H1 (cell line): ENCODE results near the gene OR1S1. TPM values are rescaled to one million over a fixed set of nuclear protein-coding genes. Genes with fewer than 3 reads are reported as not detected.

Experiments used
- CTCF ChIA-PET: fragments of 300-600 bp; sonication (Branson Sonifier 250); formaldehyde crosslinking; loops from one replicate; lab custom pipeline; 2021; ENCODE audit not compliant: partially characterized antibody; lab: Charles Lee
- POLR2A ChIA-PET: fragments of 300-600 bp; sonication (Branson Sonifier 250); formaldehyde crosslinking; loops from one replicate; lab custom pipeline; 2021; ENCODE audit warnings: inconsistent platforms; ENCODE audit not compliant: partially characterized antibody; lab: Charles Lee
- DNase-seq, 2 experiments: peaks; one replicate each; pipeline versions ENCODE4 v3.0.0 to v3.0.0-alpha.2; 2010 to 2022; ENCODE audit warnings: low spot score in 2 of 2, low read depth in 1 of 2, mixed read lengths in 1 of 2
- FAIRE-seq: peaks from 2 replicates; lab custom pipeline; 2011; peaks lifted over from hg19 to GRCh38; lab: Jason Lieb, UNC
- H2AFZ ChIP-seq: 2 replicates; pipeline ENCODE4 v1.8.1; 2012; ENCODE audit warnings: low read length, inconsistent platforms
- H2AK5ac ChIP-seq: 2 replicates; pipeline ENCODE4 v1.6.1; 2013; ENCODE audit warnings: low read depth, low read length
- H2BK120ac ChIP-seq: replicated peaks from 2 replicates; pipeline ENCODE3; 2013; ENCODE audit warnings: low read depth, low read length, inconsistent platforms
- H2BK12ac ChIP-seq: 2 replicates; pipeline ENCODE4 v1.6.1; 2013; ENCODE audit warnings: low read depth, low read length
- H2BK15ac ChIP-seq: 2 replicates; pipeline ENCODE4 v1.6.1; 2013; ENCODE audit warnings: low read length
- H2BK20ac ChIP-seq: 2 replicates; pipeline ENCODE4 v1.6.1; 2013; ENCODE audit warnings: low read length
- H2BK5ac ChIP-seq: 2 replicates; pipeline ENCODE4 v1.6.1; 2013; ENCODE audit warnings: low read depth, low read length
- H3K14ac ChIP-seq: 2 replicates; pipeline ENCODE4 v1.6.1; 2013; ENCODE audit warnings: inconsistent platforms; ENCODE audit not compliant: insufficient read length
- H3K18ac ChIP-seq: 2 replicates; pipeline ENCODE4 v1.6.1; 2013; ENCODE audit warnings: low read length; ENCODE audit errors: extremely low read depth
- H3K23ac ChIP-seq: 2 replicates; pipeline ENCODE4 v1.6.1; 2013; ENCODE audit warnings: inconsistent platforms; ENCODE audit not compliant: insufficient read length
- H3K23me2 ChIP-seq: 2 replicates; pipeline ENCODE4 v1.6.1; 2013; ENCODE audit warnings: low read depth, low read length
- H3K27ac ChIP-seq: 2 replicates; pipeline ENCODE4 v1.6.1; 2011; ENCODE audit warnings: low read depth, low read length, inconsistent platforms
- H3K27me3 ChIP-seq, 4 experiments: replicated peaks in 1 of 4; 1 replicate in 1 of 4; 2 replicates in 3 of 4; pipeline versions ENCODE4 v1.6.1 to v1.8.1; 2011 to 2013; ENCODE audit warnings: low read length in 3 of 4, mild to moderate bottlenecking in 3 of 4, inconsistent platforms in 2 of 4, mixed read lengths in 2 of 4, moderate library complexity in 1 of 4; ENCODE audit not compliant: control insufficient read depth in 3 of 4, insufficient read depth in 3 of 4; ENCODE audit errors: extremely low read depth in 1 of 4
- H3K36me3 ChIP-seq, 4 experiments: 2 replicates each; pipeline versions ENCODE4 v1.6.1 to v1.8.1; 2011 to 2013; ENCODE audit warnings: mild to moderate bottlenecking in 4 of 4, low read length in 3 of 4, moderate library complexity in 2 of 4, control low read depth in 1 of 4, inconsistent platforms in 1 of 4; ENCODE audit not compliant: insufficient read depth in 4 of 4, control insufficient read depth in 2 of 4
- H3K4ac ChIP-seq: replicated peaks from 2 replicates; pipeline ENCODE3; 2013; ENCODE audit warnings: low read length, low read depth, mixed read lengths, inconsistent platforms; ENCODE audit not compliant: insufficient read length
- H3K4me1 ChIP-seq, 4 experiments: replicated peaks in 1 of 4; 1 replicate in 1 of 4; 2 replicates in 3 of 4; pipeline versions ENCODE4 v1.6.1 to v1.8.1; 2011 to 2013; ENCODE audit warnings: low read length in 3 of 4, inconsistent platforms in 2 of 4, mixed read lengths in 1 of 4; ENCODE audit not compliant: insufficient read depth in 4 of 4, control insufficient read depth in 3 of 4
- H3K4me2 ChIP-seq, 2 experiments: 2 replicates each; pipeline versions ENCODE4 v1.6.1 to v1.8.1; 2011 to 2013; ENCODE audit warnings: low read depth in 2 of 2, low read length in 2 of 2, control low read depth in 1 of 2, inconsistent platforms in 1 of 2, mild to moderate bottlenecking in 1 of 2; ENCODE audit not compliant: insufficient read depth in 1 of 2
- H3K4me3 ChIP-seq, 4 experiments: fragments of 200-600, 300-600 bp in 1 of 4; sonication (generic), shearing (Covaris generic), sonication (Bioruptor Twin) in 1 of 4; 2 replicates each; pipeline versions ENCODE4 v1.5.1 to v1.8.1; 2011 to 2016; ENCODE audit warnings: low read length in 4 of 4, low read depth in 3 of 4, control low read depth in 2 of 4, inconsistent platforms in 2 of 4, mild to moderate bottlenecking in 2 of 4, mixed read lengths in 1 of 4, moderate library complexity in 1 of 4; ENCODE audit not compliant: insufficient read depth in 2 of 4; ENCODE audit errors: extremely low read depth in 1 of 4
- H3K56ac ChIP-seq: replicated peaks from 2 replicates; pipeline ENCODE3; 2013; ENCODE audit warnings: low read depth, mild to moderate bottlenecking, mixed read lengths, low read length, inconsistent platforms; ENCODE audit not compliant: insufficient read length
- H3K79me1 ChIP-seq: 2 replicates; pipeline ENCODE4 v1.6.1; 2013; ENCODE audit warnings: low read depth, low read length, control low read depth
- H3K79me2 ChIP-seq, 2 experiments: 2 replicates each; pipeline versions ENCODE4 v1.6.1 to v1.8.1; 2012 to 2013; ENCODE audit warnings: low read length in 2 of 2, mild to moderate bottlenecking in 2 of 2, inconsistent platforms in 1 of 2; ENCODE audit not compliant: insufficient read depth in 2 of 2, control insufficient read depth in 1 of 2
- H3K9ac ChIP-seq, 4 experiments: replicated peaks in 1 of 4; 1 replicate in 1 of 4; 2 replicates in 3 of 4; pipeline versions ENCODE4 v1.6.1 to v1.8.1; 2011 to 2013; ENCODE audit warnings: low read depth in 3 of 4, low read length in 3 of 4, control low read depth in 2 of 4, mild to moderate bottlenecking in 2 of 4, moderate library complexity in 2 of 4, inconsistent platforms in 1 of 4; ENCODE audit errors: extremely low read depth in 1 of 4
- H3K9me3 ChIP-seq, 2 experiments: 2 replicates each; pipeline versions ENCODE4 v1.6.1 to v1.8.1; 2012 to 2013; ENCODE audit warnings: mild to moderate bottlenecking in 2 of 2, moderate library complexity in 2 of 2, control low read depth in 1 of 2, inconsistent platforms in 1 of 2, low read depth in 1 of 2, low read length in 1 of 2, mixed read lengths in 1 of 2; ENCODE audit not compliant: insufficient read depth in 2 of 2
- H4K20me1 ChIP-seq, 2 experiments: replicated peaks in 1 of 2; 2 replicates each; pipeline versions ENCODE3 to v1.8.1; 2011 to 2013; ENCODE audit warnings: inconsistent platforms in 2 of 2, low read length in 2 of 2, mild to moderate bottlenecking in 1 of 2; ENCODE audit not compliant: insufficient read depth in 2 of 2, control insufficient read depth in 1 of 2
- H4K5ac ChIP-seq: 2 replicates; pipeline ENCODE4 v1.6.1; 2013; ENCODE audit warnings: low read length, low read depth, mixed read lengths, inconsistent platforms; ENCODE audit not compliant: insufficient read length
- H4K8ac ChIP-seq: 2 replicates; pipeline ENCODE4 v1.8.0; 2013; ENCODE audit warnings: mild to moderate bottlenecking, moderate library complexity, low read length, inconsistent platforms; ENCODE audit not compliant: insufficient read depth; ENCODE audit errors: extremely low read depth
- H4K91ac ChIP-seq: replicated peaks from 2 replicates; pipeline ENCODE3; 2013; ENCODE audit warnings: low read length, mixed read lengths, inconsistent platforms; ENCODE audit not compliant: insufficient read length
- JUN ChIP-seq: IDR thresholded peaks from 2 replicates; pipeline ENCODE4 v1.6.1; 2011; ENCODE audit warnings: low read depth, mild to moderate bottlenecking, improper control_type of control experiment, low read length
- SP2 ChIP-seq: IDR thresholded peaks from 2 replicates; pipeline ENCODE4 v1.6.1; 2012; ENCODE audit warnings: mild to moderate bottlenecking, low read length, inconsistent platforms
- SUZ12 ChIP-seq: fragments of 200-600 bp; sonication (generic); IDR thresholded peaks from 2 replicates; pipeline ENCODE4 v1.6.1; 2012; ENCODE audit warnings: mild to moderate bottlenecking, inconsistent platforms, low read length, moderate library complexity, mixed read lengths
- WGBS, 2 experiments: shearing (Covaris generic) in 1 of 2; methylation state at CpG; one replicate each; pipeline versions ENCODE4 v1.1.6 to v1.1.7; 2013 to 2015; ENCODE audit warnings: low lambda C conversion rate in 2 of 2, mixed read lengths in 2 of 2, inconsistent platforms in 1 of 2, low coverage in 1 of 2, missing lambda C conversion rate in 1 of 2; ENCODE audit not compliant: insufficient replicate concordance in 2 of 2, insufficient coverage in 1 of 2, insufficient read length in 1 of 2; ENCODE audit errors: extremely low coverage in 1 of 2, missing lambda C conversion rate in 1 of 2; 5-methylcytosine and 5-hydroxymethylcytosine counted together
- polyA plus RNA-seq, 7 experiments: library from polyadenylated mRNA; depleted of rRNA in 3 of 7; stranded (reverse) in 5 of 7; unstranded in 2 of 7; fragments of >200 nt in 5 of 7; fragments of 200-250 nt in 2 of 7; gene quantifications; 1 replicate in 5 of 7; 2 replicates in 1 of 7; 4 replicates in 1 of 7; pipeline versions ENCODE4 v1.2.1 to v1.2.3, GENCODE V29; 2011 to 2013; ENCODE audit warnings: missing spikeins in 2 of 7, mixed read lengths in 2 of 7
- total RNA-seq: library from RNA; stranded (reverse); fragmentation: NEBNext Ultra II Directional; extraction: Animal tissue kit (Norgen Biotek cat#: 25700); gene quantifications from 2 replicates; pipeline ENCODE4 v1.2.1, GENCODE V29; 2021

OR1S1 gene
- total and polyA plus RNA-seq, 2 of the 8 experiments (the other 6 are each of a cell fraction or from before 2014, with no cell fraction given) = not detected

DNA sequence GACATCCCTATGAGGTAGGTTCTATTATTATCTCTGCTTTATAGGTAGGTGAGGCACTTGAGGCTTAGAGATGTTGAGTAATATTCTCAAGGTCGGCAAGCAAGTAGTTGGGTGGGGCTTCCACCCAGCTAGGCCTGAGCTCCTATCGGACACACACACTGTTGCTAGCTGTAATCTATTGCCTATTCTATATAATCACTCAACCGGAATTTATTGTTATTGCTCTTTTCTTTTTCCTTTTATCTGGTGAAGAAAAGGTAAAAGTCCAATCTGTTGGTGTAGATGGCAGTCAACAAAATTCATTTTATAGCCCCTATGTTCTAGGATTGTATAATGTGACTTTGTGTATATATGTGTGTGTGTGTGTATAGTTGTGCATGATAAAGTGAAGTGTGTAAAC is 20.3 kb upstream of the OR1S1 start:
- TF ChIP-seq SUZ12 = no peak
- no peak for TF ChIP-seq JUN
- no peak for TF ChIP-seq SP2

More for the DNA sequence above, 20.3 kb upstream of the OR1S1 start:
- Histone ChIP-seq H3K23ac (no peak overlapping the region), H3K79me2 (no peaks in the 10 kb centered on the region), H2AK5ac (no peak overlapping the region), H3K14ac (no peak overlapping the region), H2BK20ac (no peak overlapping the region), H3K56ac (no peak overlapping the region), H3K27me3 (no peaks in the 10 kb centered on the region), H4K5ac (no peak overlapping the region), H3K79me1 (no peaks in the 10 kb centered on the region), H3K4me1 (no peaks in the 10 kb centered on the region), H3K4me3 (no peak overlapping the region), H3K9ac (no peak overlapping the region), H2BK5ac (no peak overlapping the region), H4K20me1 (no peaks in the 10 kb centered on the region), H3K4me2 (no peak overlapping the region), H2AFZ (no peak overlapping the region), H3K18ac (no peak overlapping the region), H4K8ac (no peak overlapping the region), H3K9me3 (peaks cover 3 to 16% of the 10 kb centered on the region in 2 experiments; a peak in 2 of 4 replicates), H3K27ac (no peak overlapping the region), H2BK15ac (no peak overlapping the region), H4K91ac (no peak overlapping the region), H3K23me2 (no peaks in the 10 kb centered on the region), H3K4ac (no peak overlapping the region), H3K36me3 (no peaks in the 10 kb centered on the region), H2BK12ac (no peak overlapping the region), H2BK120ac (no peak overlapping the region)
- DNase-seq = no peak
- ChIA-PET POLR2A (interaction anchor here (0.6 kb wide), 1 partner anchor 1367 kb away, joined by 4 read pairs; no protein-coding TSS in a partner anchor), CTCF (no interaction called here)
- FAIRE-seq = no peak
- 87% methylated on average over 3 of the region's 3 CpGs; no CpG with 5 or more reads in 1 of the 2 experiments for WGBS, 2 experiments
